Endometrial microvascular endothelial cells (primary cell): ENCODE results near the gene WDR54. TPM values are rescaled to one million over a fixed set of nuclear protein-coding genes. Genes with fewer than 3 reads are reported as not detected.
"Not testable (repeated sequence)": the region's sequence is repeated elsewhere in the genome, so short reads cannot be mapped to it uniquely, and the experiment has no call there.

ENCODE experiments used
- in situ Hi-C: cut with HindIII; loops from 2 replicates; pipeline ENCODE4 v1.10.0; 2017; ENCODE audit warnings: low sequenced_read_pairs, low pct_unique_long_range_greater_than_20kb; ENCODE audit errors: inconsistent ontology term
- total RNA-seq: library from RNA; depleted of rRNA; stranded (reverse); fragments of >200 nt; gene quantifications from one replicate; pipeline ENCODE4 v1.2.3, GENCODE V29; 2015; ENCODE audit errors: inconsistent ontology term

The WDR54 gene
- total RNA-seq, 1 donor from 2014 or later, result 28.4 TPM

DNA sequence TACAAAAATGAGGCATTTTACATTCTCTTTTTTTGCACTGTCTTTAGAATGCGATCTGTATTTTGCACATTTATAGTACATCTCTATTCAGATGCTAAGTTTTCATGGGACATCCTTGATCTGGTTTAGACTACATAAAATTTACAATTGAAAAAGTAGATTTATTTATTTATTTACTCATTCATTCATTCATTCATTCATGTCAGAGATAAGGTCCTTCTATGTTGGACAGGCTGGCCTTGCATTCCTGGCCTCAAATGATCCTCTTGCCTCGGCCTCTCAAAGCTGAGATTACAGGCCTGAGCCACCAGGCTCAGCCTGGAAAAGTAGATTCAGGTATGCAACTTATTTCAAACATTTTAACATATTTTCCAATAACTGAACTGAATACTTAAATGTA, 25.4 kb upstream of the WDR54 start:
- in situ Hi-C loops, result no loop called here

DNA sequence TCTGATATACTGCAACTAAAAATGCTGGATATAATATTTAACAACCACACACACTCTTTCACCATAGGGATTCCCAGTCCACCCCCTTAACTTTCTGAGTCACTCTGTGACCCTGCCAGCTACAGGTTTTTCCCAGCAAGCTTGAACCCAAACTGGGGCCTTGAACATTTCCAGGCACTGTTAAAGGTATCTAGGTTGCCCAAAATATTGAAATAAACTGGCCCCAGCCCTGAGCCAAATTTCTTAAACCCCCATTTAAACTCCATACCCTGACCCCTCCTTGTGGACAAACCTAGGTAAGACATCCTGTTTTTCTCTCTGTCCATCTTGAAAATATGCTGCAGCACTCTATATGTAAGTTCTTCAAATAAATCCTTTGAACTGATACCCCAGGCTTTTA, 21.7 kb upstream of the WDR54 start:
- in situ Hi-C loops, result no loop called here

DNA sequence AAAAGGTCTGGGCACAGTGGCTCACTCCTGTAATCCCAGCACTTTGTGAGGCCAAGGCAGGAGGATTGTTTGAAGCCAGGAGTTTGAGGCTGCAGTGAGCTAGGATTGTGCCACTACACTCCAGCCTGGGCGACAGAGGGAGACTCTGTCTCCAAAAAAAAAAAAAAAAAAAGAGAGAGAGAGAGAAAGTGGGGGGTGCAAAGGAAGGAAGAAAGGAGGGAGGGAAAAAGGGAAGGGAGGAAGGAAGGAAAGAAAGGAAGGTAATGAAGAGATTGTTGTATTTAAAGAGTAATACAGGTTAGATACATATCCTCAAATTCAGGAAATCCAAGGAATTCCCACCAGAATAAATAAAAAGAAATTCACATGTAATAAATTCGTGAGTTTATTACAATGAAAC, 19.6 kb upstream of the WDR54 start:
- in situ Hi-C loops, result no loop called here

DNA sequence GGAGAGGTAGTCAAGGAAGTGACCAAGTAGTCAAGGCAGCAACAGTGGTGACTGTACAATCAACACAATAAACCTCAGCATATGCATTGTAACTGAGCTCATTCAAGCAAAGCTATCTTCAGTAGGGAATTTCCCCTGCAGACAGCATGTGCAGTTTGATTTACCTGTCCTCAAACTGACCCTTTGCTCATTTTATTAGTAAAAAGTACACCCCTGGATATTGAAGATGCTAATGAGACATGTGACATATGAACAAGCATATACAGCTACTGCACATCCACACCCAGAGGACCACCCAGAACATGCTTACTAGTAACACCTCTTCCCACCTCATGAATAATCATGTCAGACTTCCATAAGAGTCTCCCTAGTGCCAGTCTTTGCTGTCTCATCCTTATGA, 15.5 kb upstream of the WDR54 start:
- in situ Hi-C loops, result no loop called here

DNA sequence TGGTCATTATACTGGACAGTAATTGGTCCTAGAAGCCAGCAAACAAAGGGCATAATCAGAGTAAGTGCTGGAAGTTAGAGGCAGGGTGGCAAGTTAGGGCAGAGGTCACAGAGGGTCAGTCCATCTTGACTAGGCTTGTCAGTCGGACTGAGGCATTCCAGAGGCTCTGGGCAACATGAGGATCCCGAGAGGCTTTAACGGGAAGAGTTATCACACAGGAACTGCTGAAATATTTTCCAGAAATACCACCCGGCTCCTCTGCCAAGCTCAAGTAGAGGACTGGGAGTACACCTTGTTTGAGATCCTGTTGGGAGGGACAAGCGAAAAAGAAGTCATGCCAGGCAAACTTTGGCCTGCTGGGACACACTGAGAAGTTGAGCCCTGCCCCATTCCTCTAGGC, 13.8 kb upstream of the WDR54 start:
- in situ Hi-C loops, result no loop called here

DNA sequence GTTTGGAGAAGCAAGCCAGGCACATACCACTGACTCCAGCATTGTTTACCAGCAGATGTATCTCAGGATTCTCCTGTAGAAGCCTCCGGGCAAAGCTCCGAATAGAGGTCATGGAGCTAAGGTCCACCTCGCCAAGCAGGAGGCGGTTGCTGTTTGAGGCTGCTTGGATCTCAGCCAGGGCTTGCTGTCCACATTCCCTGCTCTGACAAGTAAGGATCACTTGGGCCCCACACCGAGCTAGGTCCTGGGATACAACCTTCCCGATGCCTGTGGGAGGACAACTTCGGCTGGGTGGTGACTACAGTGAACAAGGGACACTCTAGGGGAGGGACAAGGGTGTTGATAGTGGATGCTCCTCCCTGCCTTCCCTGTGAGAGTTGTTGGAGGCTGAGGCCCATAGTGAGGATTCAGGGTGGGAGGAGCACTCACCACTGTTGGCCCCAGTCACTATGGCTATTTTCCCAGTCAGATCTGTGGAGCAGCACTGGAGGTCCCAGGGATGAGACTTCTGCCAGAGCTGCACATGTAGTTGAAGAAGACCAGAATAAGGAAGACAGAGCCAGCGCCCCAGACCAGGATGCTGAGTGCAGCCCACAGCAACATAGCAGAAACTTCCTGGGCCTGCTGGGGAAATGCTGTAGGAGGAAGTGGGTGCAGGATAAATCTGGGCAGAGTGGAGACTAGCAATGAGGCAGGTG, 8.4 kb upstream of the WDR54 start:
- in situ Hi-C loops, result no loop called here

DNA sequence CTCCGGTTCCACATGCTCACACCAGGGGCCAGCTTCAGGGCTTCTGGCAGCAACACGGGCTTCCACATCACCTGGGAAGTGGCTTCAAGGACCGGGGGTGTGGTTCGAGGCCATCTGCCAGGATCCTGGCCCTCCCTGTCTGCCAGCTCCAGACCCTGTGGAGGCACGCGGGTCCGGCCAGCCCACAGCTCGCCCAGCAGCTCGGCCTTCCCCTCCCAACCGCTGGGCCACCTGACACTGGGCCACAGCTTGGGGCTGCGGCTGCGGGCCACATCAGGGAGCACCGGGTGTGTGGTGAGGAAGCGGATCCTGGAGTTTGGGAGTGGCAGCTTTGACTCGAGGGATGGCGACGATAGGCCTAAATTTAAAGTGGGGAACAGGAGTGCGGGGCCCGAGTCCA, 7.1 kb upstream of the WDR54 start:
- in situ Hi-C loops, result no loop called here

DNA sequence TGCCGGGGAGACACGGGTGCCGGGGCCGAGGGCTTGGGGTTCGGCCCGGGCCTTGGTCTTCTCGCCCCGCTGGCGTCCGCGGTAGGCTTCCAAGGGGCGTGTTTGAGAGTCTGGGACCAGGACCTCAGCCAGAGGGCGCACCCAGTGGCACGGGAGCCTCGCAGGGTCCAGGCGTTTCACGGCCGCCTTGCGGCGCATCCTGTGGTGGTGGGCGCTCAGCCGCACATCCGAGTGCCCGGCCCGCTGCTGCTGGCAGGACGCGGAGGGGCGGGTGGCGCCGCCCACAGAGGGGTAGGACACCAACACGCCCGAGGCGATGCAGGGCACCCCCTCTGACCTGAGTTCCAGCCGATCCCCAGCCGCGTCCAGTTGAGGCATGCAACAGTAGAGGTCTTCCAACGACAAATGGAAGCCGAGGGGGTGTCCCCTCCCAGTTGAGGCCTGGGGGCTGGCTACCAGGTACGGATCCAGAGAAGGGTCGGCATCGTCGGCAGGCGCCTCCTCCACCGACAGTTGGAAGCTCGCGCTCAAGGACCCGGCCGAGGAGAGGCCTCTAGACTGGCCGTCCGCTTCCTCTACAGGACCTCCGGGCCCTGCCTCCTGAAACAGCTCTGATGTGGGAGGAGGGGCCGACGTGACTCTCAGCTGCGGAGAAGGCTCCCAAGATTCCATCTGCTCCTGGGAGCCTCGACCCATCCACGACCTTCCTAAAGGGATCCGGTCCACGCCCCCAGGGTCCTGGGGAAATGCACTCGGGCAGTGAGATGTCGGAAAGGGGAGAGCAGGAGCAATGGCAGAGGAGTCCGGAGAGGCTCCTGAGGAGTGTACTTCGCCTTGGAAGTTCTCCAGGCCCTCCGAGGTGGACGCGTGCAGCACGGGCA, 6.4 kb upstream of the WDR54 start:
- in situ Hi-C loops, result no loop called here

DNA sequence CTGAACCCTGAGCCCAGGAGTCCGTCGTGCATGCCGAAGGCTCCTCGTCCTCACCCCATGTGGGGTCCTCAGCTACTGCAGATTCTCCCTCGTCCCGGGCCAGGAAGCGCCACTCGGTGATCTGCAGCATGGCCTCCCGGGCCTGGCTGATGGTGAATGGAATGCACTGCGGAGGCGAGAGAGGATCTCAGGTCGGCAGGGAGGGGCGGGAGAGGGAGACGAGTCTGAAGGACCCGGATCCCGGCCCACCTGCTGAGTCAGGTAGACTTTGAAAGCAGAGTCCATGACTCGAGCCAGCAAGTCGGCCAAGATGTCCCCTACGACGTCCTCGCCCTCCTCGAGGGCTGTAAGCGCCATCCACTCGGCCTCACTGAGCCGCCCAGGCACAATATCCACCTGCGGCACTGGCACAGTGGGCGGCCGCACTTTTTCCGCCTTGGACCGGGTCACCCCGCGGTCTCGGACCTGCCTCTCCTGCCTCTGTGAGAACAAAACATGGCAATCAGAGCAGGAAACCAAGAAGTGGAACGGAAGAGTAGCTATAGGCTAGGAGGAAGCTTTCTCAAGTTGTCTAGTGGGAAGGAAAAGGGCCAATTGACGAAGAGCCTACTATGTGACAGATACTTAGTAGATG, 5.7 kb upstream of the WDR54 start:
- in situ Hi-C loops, result no loop called here

DNA sequence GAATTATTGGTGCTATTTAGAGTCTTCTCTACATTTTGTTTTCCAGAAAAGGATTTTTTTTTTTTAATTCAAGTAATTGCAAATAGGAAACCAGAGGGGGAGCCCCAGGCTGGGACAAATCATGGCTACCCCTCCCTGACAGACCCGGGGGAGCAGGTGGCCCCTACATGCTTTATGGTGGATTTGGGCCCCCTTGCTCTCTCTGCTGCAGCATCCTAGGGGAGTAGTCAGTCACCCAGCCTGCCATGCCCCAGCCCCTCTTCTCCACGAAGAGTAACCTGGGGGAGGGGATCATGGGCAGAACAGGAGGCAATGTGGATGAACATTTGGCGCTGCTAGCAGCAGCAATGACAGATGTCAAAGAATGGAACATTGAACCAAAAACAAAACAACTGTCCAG, 4.8 kb upstream of the WDR54 start:
- in situ Hi-C loops, result no loop called here

DNA sequence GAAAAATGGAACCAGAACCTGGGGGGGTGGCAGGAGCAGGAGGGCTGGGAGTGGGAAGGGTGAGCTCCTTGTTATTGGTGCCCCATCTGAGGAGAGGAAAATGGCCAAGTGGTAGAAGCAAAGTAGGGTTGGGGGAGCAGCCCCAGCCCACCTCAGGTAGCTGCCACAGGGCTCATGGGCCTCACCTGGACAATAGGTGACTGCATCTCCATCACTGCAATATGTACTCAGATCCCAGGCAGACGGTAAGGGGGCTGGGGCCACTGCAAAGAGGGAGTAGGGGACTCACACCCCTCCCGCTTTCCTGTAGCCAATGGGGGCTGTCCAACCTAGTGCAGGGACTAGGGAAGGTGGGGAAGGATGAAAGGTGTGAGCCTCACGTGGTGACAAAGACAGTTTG, 4.3 kb upstream of the WDR54 start:
- in situ Hi-C loops, result no loop called here

DNA sequence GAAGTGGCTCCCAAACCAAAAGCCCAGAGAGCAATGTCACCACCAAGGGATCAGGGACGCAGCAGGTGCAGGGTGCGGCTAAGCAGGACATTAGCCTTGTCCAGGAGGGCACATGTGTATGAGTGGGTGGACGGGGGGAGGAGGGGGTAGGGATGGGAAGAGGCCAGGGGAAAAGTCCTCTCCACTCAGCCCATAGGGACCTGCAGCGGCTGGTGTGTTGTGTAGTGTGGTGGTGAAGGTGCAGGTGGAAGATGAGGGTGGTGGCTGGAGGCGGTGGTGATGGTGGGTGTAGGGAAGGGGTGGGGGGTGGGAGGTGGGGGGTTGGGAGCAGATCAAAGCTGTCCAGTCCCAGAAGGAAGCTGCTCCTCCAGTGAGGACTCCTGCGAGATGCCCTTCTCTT, 3.8 kb upstream of the WDR54 start:
- in situ Hi-C loops, result no loop called here

DNA sequence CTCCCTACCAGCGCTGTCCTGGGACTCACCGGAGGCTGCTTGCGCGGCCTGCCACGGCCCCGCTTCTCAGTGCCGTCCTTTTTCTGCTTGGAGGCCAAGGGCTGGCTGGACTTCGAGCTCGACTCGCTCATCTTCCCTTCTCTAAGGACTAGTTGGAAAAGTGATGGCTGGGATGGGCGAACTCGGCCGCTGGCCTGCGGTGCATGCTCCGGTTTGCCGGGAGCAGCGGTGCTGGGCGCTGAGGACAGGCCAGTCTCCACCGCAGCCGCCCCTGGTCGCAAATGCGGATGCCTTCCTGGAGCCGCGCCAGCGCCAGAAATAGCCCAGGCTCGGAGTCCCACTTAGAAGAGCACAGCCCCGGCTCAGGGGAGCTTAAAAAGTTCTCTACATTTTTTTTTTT, 3.2 kb upstream of the WDR54 start:
- in situ Hi-C loops, result no loop called here

DNA sequence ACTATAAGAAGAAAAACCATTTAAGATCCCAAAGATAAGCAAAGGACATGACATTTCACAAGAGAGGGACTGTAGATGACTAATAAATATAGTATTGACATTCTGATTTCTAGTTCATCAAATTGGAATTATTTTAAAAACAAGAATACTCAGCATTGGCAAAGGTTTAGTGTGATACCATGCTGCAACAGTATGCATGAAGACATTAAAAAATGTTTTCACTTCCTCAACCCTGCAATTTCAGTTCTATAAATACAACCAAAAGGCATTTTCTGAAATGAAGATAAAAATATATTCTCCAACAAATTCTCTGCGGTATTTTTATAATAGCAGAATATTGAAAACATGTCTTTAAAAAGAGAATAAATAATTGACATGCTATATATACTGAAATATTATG, 2.2 kb upstream of the WDR54 start:
- in situ Hi-C loops, result no loop called here

DNA sequence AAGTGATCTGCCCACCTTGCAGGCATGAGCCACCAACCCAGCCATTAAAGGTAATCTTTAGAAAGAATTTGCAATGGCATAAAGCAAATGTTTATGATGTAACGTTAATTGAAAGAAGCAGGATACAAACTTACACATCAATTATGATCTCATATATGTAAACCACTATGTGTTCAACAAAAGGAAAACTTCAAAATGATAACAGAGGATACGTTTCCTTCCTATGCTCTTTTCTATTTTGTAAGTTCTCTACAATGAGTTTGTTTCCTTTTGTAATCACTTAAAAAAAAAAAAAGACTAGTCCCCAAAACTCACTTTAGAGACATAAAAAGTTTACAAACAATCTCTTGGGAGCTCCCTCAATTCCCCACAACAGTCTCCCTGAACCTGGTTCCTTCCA, 1.5 kb upstream of the WDR54 start:
- in situ Hi-C loops, result no loop called here

DNA sequence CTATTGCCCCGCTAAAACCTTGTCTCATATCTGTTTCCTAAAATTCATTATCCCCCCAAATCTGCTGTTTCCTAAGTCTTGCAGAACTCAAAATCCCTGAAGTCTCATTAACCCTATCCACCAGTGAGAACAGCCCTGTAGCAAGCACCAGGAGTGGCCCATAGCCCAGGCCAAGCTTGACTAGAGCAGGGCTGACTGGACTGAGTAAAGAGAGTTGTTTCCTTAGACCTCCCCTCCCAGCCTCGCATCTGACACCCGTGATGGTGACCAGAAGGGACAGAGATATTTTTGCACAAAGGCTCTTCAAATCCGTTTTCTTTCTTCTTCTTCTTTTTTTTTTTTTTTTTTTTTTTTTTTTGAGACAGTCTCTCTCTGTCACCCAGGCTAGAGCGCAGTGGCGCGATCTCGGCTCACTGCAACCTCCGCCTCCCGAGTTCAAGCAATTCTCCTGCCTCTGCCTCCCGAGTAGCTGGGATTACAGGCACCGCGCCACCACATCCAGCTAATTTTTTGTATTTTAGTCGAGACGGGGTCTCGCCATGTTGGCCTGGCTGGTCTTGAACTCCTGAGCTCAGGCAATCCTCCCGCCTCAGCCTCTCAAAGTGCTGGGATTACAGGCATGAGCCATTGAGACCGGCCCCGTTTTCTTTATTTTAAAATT, 957 bp upstream of the WDR54 start:
- in situ Hi-C loops, result not testable (repeated sequence)

DNA sequence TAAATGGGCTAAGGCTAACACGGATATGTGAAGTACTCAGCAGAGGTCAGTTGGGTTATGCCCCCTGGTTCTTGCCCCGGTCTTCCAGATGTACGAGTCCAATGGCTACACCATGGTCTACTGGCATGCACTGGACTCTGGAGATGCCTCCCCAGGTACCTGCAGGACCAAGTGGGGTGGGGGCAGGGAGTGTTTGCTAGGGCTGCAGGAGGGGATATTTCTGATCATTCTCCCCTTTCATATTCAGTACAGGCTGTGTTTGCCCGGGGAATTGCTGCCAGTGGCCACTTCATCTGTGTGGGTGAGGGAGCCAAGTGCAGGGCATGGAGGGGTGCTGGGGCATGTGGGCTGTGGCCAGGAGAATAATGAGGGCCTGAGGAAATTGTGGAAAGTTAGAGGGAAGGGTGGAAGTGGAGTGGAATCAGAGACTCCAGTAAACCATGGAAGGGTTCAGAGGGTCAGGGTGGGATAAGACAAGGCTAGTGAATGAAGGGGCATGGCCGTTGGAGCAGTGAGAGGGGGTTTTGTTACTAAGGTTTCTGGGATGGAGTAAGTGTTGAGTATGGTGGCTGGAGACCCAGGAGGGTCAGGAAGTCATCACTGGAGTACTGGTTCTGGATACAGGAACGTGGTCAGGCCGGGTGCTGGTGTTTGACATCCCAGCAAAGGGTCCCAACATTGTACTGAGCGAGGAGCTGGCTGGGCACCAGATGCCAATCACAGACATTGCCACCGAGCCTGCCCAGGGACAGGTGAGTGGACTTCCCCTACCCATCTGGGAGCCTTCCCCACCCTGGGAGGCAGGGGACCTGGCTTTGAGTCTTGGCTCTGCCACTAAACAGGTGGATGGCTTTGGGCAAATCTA, 1.9 kb downstream of the WDR54 start:
- in situ Hi-C loops, result no loop called here

DNA sequence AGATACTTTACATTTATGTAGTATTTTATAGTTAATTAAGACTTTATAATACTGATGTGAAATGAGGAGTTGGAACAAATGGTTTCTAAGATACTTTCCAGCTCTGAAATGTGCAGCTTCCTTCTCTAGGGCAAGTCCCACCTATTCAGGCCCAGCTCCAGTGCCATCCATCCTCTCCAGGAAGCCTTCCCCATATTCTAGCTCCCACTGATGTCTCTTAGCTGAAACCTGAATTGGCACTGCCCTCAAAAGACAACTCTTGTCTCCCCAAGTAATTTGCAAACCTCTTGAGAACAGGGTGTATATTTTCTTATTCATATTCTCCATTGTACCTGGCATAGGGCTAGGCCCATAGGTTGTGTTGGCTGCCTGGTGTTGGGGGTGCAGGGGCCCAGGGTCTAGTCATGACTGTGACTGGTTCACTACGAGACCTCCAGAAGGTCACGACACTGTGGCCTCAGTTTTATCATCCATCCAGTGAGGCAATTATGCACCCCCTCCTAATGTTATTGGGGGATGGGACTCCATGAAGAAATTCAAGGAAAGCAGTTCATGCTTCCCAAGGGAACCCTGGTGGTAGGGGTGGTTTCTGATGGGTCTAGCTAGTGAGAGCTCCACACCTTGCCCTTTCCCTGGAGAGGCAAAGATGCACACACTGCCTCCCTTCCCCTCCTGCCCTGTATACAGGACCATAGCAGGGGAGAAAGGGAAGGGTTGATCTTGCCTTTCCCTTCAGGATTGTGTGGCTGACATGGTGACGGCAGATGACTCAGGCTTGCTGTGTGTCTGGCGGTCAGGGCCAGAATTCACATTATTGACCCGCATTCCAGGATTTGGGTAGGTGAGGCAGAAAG, 2.8 kb downstream of the WDR54 start:
- in situ Hi-C loops, result no loop called here
